Activated effector memory CD4-positive, alpha-beta T cell treated with Interleukin-2 at 50 U/mL for 16 hours (primary cell): ENCODE measurements around the gene SUPT7L.
"Not testable (repeated sequence)": the region's sequence is repeated elsewhere in the genome, so short reads cannot be mapped to it uniquely, and the experiment has no call there.

ENCODE experiments used
- DNase-seq: peaks from one replicate; pipeline ENCODE4 v3.0.0-alpha.2; 2020

The SUPT7L gene

DNA sequence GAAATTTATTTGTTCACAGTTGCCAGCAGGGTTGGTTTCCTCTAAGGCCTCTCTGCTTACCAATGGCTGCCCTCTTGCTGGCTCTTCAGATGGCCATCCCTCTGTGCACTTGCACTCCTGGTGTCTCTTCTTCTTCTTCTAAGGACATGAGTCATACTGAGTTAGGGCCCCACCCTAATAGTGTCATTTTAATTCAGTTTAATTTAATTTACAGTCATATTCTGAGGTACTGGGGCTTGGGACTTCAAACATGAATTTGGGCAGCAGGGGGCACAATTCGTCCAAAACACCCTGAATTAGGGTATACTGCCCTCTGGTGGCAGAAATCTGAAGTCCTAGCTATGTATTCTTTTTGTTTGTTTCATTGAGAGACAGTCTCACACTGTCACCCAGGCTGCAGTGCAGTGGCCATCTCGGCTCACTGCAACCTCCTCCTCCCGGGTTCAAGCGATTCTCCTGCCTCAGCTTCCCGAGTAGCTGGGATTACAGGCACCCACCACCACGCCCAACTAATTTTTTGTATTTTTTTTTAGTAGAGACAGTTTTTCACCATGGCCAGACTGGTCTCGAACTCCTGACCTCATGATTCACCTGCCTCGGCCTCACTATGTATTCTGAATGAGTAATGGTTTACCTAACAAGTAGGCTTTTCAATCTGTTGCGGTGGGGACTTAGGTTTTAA lies 20.1 kb upstream of the SUPT7L start:
- DNase-seq = peak; percentile 66

GRCh38 chr2:27682334-27682771 lies 18.9 kb upstream of the SUPT7L start:
- not testable (repeated sequence) for DNase-seq

- DNase-seq = no peak
These were observed 18.4 kb upstream of the SUPT7L start for GRCh38 chr2:27681841-27682240.

GRCh38 chr2:27680571-27680970 lies 17.2 kb upstream of the SUPT7L start:
- DNase-seq = no peak

DNA sequence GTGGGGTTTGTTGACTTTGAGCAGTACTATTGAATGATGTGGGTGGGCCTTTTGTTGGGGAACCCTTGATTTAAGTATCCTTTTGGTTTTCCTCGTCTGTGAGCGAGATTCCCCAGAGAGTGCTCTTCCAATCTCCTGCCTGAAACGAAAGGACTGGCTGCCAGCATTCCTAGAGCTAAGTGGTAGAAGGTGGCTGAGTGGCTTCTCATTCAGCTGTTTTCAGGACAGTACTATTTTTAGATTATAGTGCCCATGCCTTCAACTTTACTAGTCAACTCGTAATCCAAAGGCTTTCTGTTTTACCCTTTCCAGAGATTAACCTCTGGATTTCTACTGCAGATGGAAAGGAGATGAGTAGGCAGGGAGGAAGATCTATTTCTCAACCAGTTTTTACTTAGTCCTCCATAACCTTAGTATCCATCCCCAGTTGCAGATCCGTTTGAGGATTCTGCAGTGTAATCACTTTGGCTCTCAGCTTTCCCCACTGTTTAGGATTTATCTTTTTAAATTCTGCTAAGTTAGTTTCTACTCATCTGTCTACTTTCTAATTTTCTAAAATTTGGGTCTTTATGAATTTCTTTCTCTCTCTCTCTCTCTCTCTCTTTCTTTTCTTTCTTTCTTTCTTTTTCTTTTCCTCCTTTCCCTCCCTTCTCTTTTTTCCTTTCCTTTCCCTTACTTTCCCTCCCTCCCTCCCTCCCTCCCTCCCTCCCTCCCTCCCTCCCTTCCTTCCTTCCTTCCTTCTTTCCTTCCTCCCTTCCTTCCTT lies 9.5 kb upstream of the SUPT7L start:
- no peak for DNase-seq

GRCh38 chr2:27671235-27671634 lies 7.8 kb upstream of the SUPT7L start:
- DNase-seq = no peak

DNA sequence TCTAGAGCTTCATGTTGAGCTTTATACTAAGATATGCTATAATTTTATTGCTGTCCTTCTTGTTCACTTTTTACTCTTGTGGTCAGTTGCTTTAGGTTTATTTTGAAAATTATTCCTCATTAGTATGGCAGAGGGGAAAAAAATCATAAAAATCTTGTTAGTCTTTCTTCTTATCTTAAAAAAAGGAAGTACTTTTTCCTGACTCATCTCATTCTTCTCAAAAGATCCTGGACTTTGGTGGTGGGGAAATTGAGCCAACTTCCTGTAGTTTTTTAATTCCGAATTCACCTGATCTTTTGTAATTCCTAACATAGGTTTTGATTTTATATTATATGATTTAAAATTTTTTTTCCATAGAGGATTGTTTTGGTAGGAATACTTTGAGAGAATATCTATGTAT lies 4.0 kb upstream of the SUPT7L start:
- DNase-seq = no peak

DNA sequence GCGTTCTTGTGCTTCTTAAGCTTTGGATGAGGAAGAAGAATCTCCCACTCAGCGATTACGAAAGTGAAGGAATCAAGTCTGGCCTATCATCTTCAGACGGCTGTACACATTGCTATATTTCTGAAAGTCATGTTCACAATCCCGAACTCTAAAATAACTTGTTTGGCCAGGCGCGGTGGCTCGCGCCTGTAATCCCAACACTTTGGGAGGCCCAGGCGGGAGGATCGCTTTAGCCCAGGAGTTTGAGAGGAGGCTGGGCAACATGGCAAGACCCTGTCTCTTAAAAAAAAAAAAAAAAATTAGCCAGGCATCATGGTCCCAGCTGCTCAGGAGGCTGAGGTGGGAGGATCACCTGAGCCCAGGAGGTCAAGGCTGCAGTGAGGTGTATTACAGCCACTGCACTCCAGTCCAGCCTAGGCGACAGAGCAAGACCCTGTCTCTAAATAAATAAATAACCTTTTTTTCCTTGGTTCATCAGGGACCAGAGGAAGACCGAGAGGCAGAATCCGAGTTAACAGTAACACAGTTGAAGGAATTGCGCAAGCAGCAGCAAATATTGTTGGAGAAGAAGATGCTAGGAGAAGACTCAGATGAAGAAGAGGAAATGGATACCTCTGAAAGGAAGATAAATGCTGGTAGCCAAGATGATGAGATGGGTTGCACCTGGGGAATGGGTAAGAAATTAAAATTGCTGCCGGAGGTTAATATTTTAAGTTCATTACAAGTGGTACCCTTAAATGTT lies 1.4 kb upstream of the SUPT7L start:
- DNase-seq = no peak

DNA sequence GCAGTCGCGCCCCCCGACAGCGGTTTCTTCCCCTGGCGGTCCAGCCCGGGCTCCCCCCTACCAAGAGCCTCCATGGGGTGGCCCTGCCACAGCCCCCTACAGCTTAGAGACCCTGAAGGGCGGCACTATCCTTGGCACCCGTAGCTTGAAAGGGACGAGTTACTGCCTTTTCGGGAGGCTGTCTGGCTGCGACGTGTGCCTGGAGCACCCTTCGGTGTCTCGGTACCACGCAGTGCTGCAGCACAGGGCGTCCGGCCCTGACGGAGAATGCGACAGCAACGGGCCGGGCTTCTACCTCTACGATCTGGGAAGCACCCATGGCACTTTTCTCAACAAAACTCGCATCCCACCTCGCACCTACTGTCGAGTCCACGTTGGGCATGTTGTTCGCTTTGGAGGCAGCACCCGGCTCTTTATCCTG lies 750 bp upstream of the SUPT7L start:
- DNase-seq = no peak

GRCh38 chr2:27661371-27661770 lies 2.0 kb downstream of the SUPT7L start:
- DNase-seq = no peak

GRCh38 chr2:27655155-27655951 lies 8.1 kb downstream of the SUPT7L start:
- no peak for DNase-seq

DNA sequence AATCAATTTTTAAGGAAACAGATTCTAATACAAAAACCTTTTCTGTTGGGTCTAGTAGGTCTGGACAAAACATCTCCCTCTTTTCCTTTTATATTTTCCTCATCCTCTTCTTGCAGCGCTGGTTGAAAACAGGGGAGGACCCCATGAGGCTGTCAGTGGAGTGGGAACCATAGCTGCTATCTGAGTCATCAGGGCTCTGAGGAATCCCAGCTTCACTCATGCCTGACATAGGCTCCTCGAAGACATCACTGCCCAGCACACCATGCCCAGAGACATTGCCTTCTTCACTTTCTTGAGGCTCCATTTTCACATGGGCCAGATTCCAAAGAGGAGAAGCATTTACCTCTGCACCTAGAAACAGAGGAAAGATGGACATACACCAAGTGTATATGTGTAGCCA lies 10.0 kb downstream of the SUPT7L start:
- no peak for DNase-seq

- no peak for DNase-seq
These were observed 10.6 kb downstream of the SUPT7L start for GRCh38 chr2:27652790-27653189.

DNA sequence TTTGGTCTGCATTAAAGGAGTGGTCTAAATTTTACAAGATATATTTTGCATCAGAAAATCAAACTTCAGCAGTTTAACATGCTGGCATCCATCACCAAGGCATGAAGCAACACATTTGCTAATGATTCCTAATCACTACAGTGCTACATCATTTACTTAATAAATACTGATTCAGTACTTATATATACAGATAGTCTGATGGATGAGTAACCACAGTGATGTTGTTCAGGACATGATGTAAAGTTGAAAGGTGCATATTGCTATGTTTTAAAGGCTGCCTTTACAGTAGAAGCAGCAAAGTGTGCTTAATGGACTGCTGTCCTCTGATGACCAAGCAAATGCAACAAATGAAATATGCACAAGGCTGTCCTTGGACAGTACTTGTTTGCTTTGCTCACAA lies 11.1 kb downstream of the SUPT7L start:
- no peak for DNase-seq

DNA sequence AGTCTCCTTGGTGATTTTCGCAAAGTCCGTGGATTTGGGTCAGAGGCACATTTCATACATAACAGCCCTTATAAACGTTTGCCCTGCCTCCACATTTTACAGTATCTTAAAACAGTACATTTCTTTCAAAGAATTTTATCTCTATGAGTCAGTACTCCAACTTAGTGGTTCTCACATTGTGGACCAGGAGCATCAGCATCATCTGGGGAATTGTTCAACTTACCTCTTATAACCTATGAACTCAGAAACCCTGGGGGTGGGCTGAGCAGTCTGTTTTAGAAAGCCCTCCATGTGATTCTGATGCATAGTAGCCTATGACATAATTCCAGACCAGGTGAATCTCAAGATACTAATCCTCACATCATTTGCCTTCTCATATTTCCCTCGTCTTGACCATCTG lies 12.4 kb downstream of the SUPT7L start:
- DNase-seq = no peak

GRCh38 chr2:27647737-27648136 lies 15.7 kb downstream of the SUPT7L start:
- no peak for DNase-seq

DNA sequence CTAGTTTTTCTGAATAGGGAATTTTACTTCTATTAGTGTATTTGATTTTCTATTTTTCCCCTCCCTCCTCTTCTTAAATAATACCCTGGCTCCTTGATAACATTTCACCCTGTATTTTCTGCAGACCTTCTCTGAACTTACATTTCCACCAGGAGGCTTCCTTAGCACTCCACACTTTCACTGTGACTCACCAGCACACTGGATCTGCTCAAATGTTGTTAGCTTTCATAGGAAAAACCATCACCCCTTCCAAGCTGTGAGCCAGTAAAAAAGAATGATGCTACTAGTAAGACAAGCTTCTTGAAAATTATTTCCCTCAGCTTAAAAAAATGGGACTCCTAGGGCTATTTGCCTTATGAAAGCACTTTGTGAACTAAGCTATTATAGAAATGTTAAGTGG lies 16.1 kb downstream of the SUPT7L start:
- DNase-seq = no peak

DNA sequence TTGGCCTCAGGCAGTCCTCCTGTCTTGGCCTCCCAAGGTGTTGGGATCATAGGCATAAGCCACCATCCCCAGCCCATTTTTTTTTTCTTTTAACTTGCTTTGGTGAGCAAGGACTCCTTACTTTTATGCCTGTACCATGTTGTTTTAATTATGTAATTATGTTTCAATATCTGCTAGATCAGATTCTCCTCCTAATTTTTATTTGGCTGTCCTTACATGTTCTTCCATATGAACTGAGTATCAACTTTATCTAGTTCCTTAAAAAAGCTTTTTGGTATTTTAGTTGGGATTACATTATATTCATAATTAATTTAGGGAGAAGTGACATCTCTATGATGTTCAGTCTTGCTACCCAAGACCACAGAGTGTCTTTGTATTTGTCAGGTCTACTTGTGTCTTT lies 18.2 kb downstream of the SUPT7L start:
- no peak for DNase-seq

DNA sequence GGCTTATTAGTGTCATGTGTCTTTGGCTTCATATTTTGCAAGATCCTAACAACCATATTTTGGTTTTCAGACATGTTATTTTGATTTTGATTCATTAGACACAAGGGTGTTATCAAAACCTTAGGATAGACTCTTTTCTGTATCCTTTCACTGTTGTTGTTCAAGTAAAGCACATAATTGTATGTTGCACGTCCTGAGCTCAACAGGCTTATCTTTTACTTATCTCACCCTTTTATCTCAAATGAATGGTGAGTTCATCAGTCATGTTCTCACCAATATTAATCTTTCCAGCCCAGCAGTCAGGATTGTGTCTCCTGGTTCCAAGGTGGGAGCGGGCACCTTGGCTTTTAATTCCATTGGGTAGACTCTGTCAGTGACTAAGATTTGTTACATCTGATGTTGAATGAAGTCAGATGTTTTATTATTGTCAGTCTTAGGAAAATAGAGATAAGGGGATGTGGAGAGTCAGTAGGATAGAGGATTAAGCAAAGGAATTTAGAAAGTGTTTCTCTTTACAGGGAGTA lies 22.6 kb downstream of the SUPT7L start:
- DNase-seq = no peak

- no peak for DNase-seq
These were observed 24.7 kb downstream of the SUPT7L start for GRCh38 chr2:27638709-27639108.

- no peak for DNase-seq
These were observed 25.3 kb downstream of the SUPT7L start for GRCh38 chr2:27638037-27638637.

DNA sequence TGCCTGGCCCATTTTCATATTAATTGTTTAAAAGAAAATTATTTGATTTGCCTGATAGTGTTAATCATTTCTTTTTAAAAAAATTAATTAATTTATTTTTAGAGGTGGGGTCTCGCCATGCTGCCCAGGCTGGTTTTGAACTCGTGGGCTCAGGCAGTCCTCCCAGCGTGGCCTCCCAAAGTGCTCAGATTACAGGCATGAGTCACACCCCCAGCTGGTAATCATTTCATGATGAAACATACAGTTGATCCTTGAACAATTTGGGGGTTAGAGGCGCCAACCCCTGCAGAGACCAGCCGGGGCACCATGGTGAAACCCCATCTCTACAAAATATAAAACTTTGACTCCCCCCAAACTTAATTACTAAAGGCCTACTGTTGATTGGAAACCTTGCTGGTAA lies 26.6 kb downstream of the SUPT7L start:
- no peak for DNase-seq
